Measurements from ENCODE around the gene TLE2.

- TF ChIP-seq POLR2A (IDR thresholded peaks at IDR 0.05) (no peak), CTCF (IDR thresholded peaks at IDR 0.05) (no peak)
Observed at GRCh38 chr19:2973229-2973628, 55.9 kb downstream of the TLE2 start.

Data from testis (tissue), 2 donors.